Measurements from ENCODE around the gene AGPS. TPM values are rescaled to one million over a fixed set of nuclear protein-coding genes. Genes with fewer than 3 reads are reported as not detected.

AGPS gene
- total and polyA plus RNA-seq, 4 donors, result 6.3 to 46.9 (median 18.3) TPM

GRCh38 chr2:177460973-177461585, 68.5 kb downstream of the AGPS start:
- 87% methylated on average over 5 of the region's 5 CpGs for WGBS
- Histone ChIP-seq H3K9ac (ENCODE audit: low read depth in 1 of 2, low read length in 2 of 2) (no peak overlapping the region), H3K36me3 (ENCODE audit: control insufficient read depth in 4 of 4, insufficient read depth in 3 of 4, low read depth in 1 of 4, low read length in 3 of 4) (peaks cover 3 to 20% (median 9%) of the 10 kb centered on the region in 4 donors), H3K4me1 (ENCODE audit: control insufficient read depth in 4 of 4, insufficient read depth in 4 of 4, low read length in 3 of 4) (no peaks in the 10 kb centered on the region), H3K27ac (ENCODE audit: low read depth in 1 of 2, low read length in 2 of 2) (no peak overlapping the region), H3K4me3 (ENCODE audit: low read depth in 1 of 3, low read length in 3 of 3) (no peak overlapping the region), H3K27me3 (ENCODE audit: control insufficient read depth in 4 of 4, insufficient read depth in 4 of 4, low read length in 3 of 4) (no peaks in the 10 kb centered on the region), H3K9me3 (ENCODE audit: control insufficient read depth in 4 of 4, low read length in 3 of 4) (peaks cover 1 to 8% (median 5%) of the 10 kb centered on the region in 4 donors)
- no peak for DNase-seq (ENCODE audit: low spot score)
- TF ChIP-seq FOXA1 (IDR thresholded peaks at IDR 0.05) (no peak), HNF4G (IDR thresholded peaks at IDR 0.05) (no peak), MAX (IDR thresholded peaks at IDR 0.05) (no peak), SP1 (IDR thresholded peaks at IDR 0.05) (no peak), EGR1 (IDR thresholded peaks at IDR 0.05; ENCODE audit: low read depth in 2 of 2) (no peak), RAD21 (IDR thresholded peaks at IDR 0.05) (no peak)

- WGBS, result 98% methylated on average over 3 of the region's 3 CpGs
- TF ChIP-seq HNF4G (IDR thresholded peaks at IDR 0.05), result no peak
- no peak for TF ChIP-seq HNF4A (conservative IDR thresholded peaks at IDR 0.05)
- TF ChIP-seq ATF3 (IDR thresholded peaks at IDR 0.05), result no peak
- no peak for TF ChIP-seq EGR1 (IDR thresholded peaks at IDR 0.05; ENCODE audit: low read depth in 2 of 2)
- TF ChIP-seq MAX (IDR thresholded peaks at IDR 0.05), result no peak
- no peak for TF ChIP-seq TAF1 (conservative IDR thresholded peaks at IDR 0.05)
- Histone ChIP-seq H3K27ac (ENCODE audit: low read depth in 1 of 2, low read length in 2 of 2) (no peak overlapping the region), H3K4me1 (ENCODE audit: control insufficient read depth in 4 of 4, insufficient read depth in 4 of 4, low read length in 3 of 4) (no peaks in the 10 kb centered on the region), H3K9me3 (ENCODE audit: control insufficient read depth in 4 of 4, low read length in 3 of 4) (peaks cover 1 to 8% (median 6%) of the 10 kb centered on the region in 4 donors), H3K27me3 (ENCODE audit: control insufficient read depth in 4 of 4, insufficient read depth in 4 of 4, low read length in 3 of 4) (no peaks in the 10 kb centered on the region), H3K36me3 (ENCODE audit: control insufficient read depth in 4 of 4, insufficient read depth in 3 of 4, low read depth in 1 of 4, low read length in 3 of 4) (peaks cover 3 to 22% (median 10%) of the 10 kb centered on the region in 4 donors), H3K4me3 (ENCODE audit: low read depth in 1 of 3, low read length in 3 of 3) (no peak overlapping the region), H3K9ac (ENCODE audit: low read depth in 1 of 2, low read length in 2 of 2) (no peak overlapping the region)
- no peak for DNase-seq (ENCODE audit: low spot score)
Measured at GRCh38 chr2:177464549-177464948, 72.0 kb downstream of the AGPS start.

GRCh38 chr2:177465400-177466138, 73.0 kb downstream of the AGPS start:
- H3K27ac ChIP-seq (ENCODE audit: low read depth in 1 of 2, low read length in 2 of 2), result no peak overlapping the region
- DNase-seq (ENCODE audit: low spot score), result no peak
- H3K9ac ChIP-seq (ENCODE audit: low read depth in 1 of 2, low read length in 2 of 2), result no peak overlapping the region
- peaks cover 1 to 8% (median 6%) of the 10 kb centered on the region in 4 donors for H3K9me3 ChIP-seq (ENCODE audit: control insufficient read depth in 4 of 4, low read length in 3 of 4)
- TF ChIP-seq RAD21 (IDR thresholded peaks at IDR 0.05), result no peak
- H3K27me3 ChIP-seq (ENCODE audit: control insufficient read depth in 4 of 4, insufficient read depth in 4 of 4, low read length in 3 of 4), result no peaks in the 10 kb centered on the region
- no peak overlapping the region for H3K4me3 ChIP-seq (ENCODE audit: low read depth in 1 of 3, low read length in 3 of 3)
- H3K36me3 ChIP-seq (ENCODE audit: control insufficient read depth in 4 of 4, insufficient read depth in 3 of 4, low read depth in 1 of 4, low read length in 3 of 4), result peaks cover 3 to 22% (median 10%) of the 10 kb centered on the region in 4 donors
- H3K4me1 ChIP-seq (ENCODE audit: control insufficient read depth in 4 of 4, insufficient read depth in 4 of 4, low read length in 3 of 4), result no peaks in the 10 kb centered on the region
- 99% methylated on average over 14 of the region's 14 CpGs for WGBS
